Panc1 (cell line): ENCODE data around the gene ETFA.

Experiments used
- SIN3A ChIP-seq: IDR thresholded peaks from 2 replicates; pipeline ENCODE4 v1.6.1; 2012; ENCODE audit warnings: low read depth, mild to moderate bottlenecking, low read length, moderate library complexity, borderline replicate concordance; ENCODE audit not compliant: insufficient read depth
- TCF7L2 ChIP-seq: IDR thresholded peaks from 2 replicates; pipeline ENCODE4 v1.6.1; 2011; ENCODE audit warnings: mild to moderate bottlenecking, low read depth, low read length, inconsistent platforms
- TF ChIP-seq, protein P1 (sequence below): fragments of 450-650 bp; IDR thresholded peaks from 2 replicates; pipeline ENCODE4 v1.5.1; 2017; ENCODE audit warnings: mild to moderate bottlenecking

DNA sequence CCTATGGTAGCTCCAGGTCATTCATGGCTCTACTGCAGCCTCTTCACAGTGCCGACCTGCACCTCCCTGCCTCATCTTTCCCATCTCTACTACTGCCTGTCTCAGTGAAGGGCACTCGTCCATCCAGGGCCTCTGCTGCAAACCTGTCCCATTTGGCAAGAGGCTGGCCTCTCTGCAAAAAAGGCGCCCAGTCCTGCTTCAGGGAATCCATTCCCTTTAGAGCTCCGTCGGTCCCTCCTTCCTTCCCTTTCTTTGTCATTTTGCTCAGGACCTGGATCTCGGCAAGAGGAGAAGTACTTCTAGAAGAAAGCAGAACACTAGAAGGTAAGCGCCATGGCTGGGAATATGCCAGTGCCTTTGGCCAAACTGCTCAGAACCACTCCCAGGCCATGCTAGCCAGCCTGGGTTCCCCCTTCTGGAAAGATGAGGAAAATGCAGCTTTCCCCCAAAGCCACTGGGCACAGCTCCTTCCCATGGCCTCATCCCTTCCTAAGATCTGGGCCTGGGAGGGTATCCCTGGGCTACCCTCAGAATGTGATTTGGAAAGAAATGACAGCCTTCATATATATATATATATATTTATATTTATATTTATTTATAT is 18.9 kb upstream of the ETFA start:
- TF ChIP-seq TCF7L2 (no peak), SIN3A (no peak)
- TF ChIP-seq, protein P1, sequence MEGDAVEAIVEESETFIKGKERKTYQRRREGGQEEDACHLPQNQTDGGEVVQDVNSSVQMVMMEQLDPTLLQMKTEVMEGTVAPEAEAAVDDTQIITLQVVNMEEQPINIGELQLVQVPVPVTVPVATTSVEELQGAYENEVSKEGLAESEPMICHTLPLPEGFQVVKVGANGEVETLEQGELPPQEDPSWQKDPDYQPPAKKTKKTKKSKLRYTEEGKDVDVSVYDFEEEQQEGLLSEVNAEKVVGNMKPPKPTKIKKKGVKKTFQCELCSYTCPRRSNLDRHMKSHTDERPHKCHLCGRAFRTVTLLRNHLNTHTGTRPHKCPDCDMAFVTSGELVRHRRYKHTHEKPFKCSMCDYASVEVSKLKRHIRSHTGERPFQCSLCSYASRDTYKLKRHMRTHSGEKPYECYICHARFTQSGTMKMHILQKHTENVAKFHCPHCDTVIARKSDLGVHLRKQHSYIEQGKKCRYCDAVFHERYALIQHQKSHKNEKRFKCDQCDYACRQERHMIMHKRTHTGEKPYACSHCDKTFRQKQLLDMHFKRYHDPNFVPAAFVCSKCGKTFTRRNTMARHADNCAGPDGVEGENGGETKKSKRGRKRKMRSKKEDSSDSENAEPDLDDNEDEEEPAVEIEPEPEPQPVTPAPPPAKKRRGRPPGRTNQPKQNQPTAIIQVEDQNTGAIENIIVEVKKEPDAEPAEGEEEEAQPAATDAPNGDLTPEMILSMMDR, result peak; percentile 67
